ENCODE data around the gene OR4E1.
"Not testable (repeated sequence)": the region's sequence is repeated elsewhere in the genome, so short reads cannot be mapped to it uniquely, and the experiment has no call there.

The OR4E1 gene

GRCh38 chr14:21697662-21698061, 24.0 kb upstream of the OR4E1 start:
- H3K36me3 ChIP-seq (ENCODE audit: control insufficient read depth, low read depth, low read length); H3K27ac ChIP-seq (ENCODE audit: low read length); H3K27me3 ChIP-seq (ENCODE audit: control insufficient read depth, insufficient read depth, low read length); H3K9me3 ChIP-seq (ENCODE audit: control insufficient read depth, low read depth, low read length); H3K4me3 ChIP-seq (ENCODE audit: low read length); H3K4me1 ChIP-seq (ENCODE audit: control insufficient read depth, low read depth, low read length); H3K9ac ChIP-seq (ENCODE audit: low read length): not testable (repeated sequence)

- H3K4me1 ChIP-seq (ENCODE audit: control insufficient read depth, low read depth, low read length): no peaks in the 10 kb centered on the region
- no peaks in the 10 kb centered on the region for H3K9me3 ChIP-seq (ENCODE audit: control insufficient read depth, low read depth, low read length)
- no peak overlapping the region for H3K4me3 ChIP-seq (ENCODE audit: low read length)
- H3K9ac ChIP-seq (ENCODE audit: low read length): no peak overlapping the region
- no peaks in the 10 kb centered on the region for H3K27me3 ChIP-seq (ENCODE audit: control insufficient read depth, insufficient read depth, low read length)
- H3K27ac ChIP-seq (ENCODE audit: low read length): no peak overlapping the region
- H3K36me3 ChIP-seq (ENCODE audit: control insufficient read depth, low read depth, low read length): no peaks in the 10 kb centered on the region
Measured at GRCh38 chr14:21694425-21694824, 20.8 kb upstream of the OR4E1 start.

- Histone ChIP-seq H3K9me3 (ENCODE audit: control insufficient read depth, low read depth, low read length) (no peaks in the 10 kb centered on the region), H3K27ac (ENCODE audit: low read length) (no peak overlapping the region), H3K9ac (ENCODE audit: low read length) (no peak overlapping the region), H3K4me1 (ENCODE audit: control insufficient read depth, low read depth, low read length) (no peaks in the 10 kb centered on the region), H3K4me3 (ENCODE audit: low read length) (no peak overlapping the region), H3K27me3 (ENCODE audit: control insufficient read depth, insufficient read depth, low read length) (no peaks in the 10 kb centered on the region), H3K36me3 (ENCODE audit: control insufficient read depth, low read depth, low read length) (no peaks in the 10 kb centered on the region)
Measured at GRCh38 chr14:21686468-21686867, 12.8 kb upstream of the OR4E1 start.

DNA sequence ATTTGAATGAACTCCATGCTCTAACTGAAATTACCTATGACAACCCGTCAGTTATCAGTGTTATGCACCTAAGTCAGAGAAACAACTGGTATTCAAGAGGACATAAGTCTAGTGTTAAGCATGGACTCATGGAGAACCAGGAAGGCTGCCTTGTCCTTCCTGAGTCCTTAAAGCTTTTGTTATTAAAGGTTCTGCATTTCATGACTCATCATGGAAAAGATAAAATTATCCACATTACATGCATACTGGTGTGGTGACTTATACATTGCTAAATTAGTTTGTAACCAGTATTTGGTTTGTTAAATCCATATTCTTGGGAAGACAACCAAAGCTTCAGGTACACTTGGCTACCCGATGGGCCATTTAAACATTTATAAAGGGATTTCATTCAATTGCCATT, 6.5 kb upstream of the OR4E1 start:
- Histone ChIP-seq H3K27me3 (ENCODE audit: control insufficient read depth, insufficient read depth, low read length) (no peaks in the 10 kb centered on the region), H3K9ac (ENCODE audit: low read length) (no peak overlapping the region), H3K4me1 (ENCODE audit: control insufficient read depth, low read depth, low read length) (no peaks in the 10 kb centered on the region), H3K27ac (ENCODE audit: low read length) (no peak overlapping the region), H3K9me3 (ENCODE audit: control insufficient read depth, low read depth, low read length) (no peaks in the 10 kb centered on the region), H3K36me3 (ENCODE audit: control insufficient read depth, low read depth, low read length) (no peaks in the 10 kb centered on the region), H3K4me3 (ENCODE audit: low read length) (no peak overlapping the region)

GRCh38 chr14:21675566-21675965, 1.9 kb upstream of the OR4E1 start:
- H3K27me3 ChIP-seq (ENCODE audit: control insufficient read depth, insufficient read depth, low read length): no peaks in the 10 kb centered on the region
- H3K4me1 ChIP-seq (ENCODE audit: control insufficient read depth, low read depth, low read length): no peaks in the 10 kb centered on the region

DNA sequence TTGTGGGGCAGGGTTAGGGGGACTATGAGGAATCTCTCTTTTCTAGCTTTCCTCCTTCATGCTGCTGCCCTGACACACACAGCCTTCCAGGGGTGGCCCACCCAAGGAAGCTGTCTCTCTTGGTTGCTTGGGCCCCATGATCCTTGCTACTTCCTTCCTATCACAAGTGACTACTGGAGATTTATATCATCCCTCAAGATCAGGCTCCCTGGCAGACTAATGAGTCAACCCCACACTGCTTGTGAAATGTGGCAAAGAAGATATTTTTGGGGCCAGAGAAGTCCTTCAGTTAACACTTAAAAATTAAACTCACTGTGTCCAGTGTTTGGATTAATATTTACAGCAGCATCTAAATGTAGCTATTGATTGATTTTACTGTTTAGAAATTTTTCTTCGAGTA, 1.5 kb downstream of the OR4E1 start:
- Histone ChIP-seq H3K4me3 (ENCODE audit: low read length) (no peak overlapping the region), H3K4me1 (ENCODE audit: control insufficient read depth, low read depth, low read length) (no peaks in the 10 kb centered on the region), H3K9me3 (ENCODE audit: control insufficient read depth, low read depth, low read length) (no peaks in the 10 kb centered on the region), H3K36me3 (ENCODE audit: control insufficient read depth, low read depth, low read length) (no peaks in the 10 kb centered on the region), H3K27ac (ENCODE audit: low read length) (no peak overlapping the region), H3K27me3 (ENCODE audit: control insufficient read depth, insufficient read depth, low read length) (no peaks in the 10 kb centered on the region), H3K9ac (ENCODE audit: low read length) (no peak overlapping the region)

More at GRCh38 chr14:21675566-21675965, 1.9 kb upstream of the OR4E1 start:
- Histone ChIP-seq H3K9ac (ENCODE audit: low read length) (no peak overlapping the region), H3K36me3 (ENCODE audit: control insufficient read depth, low read depth, low read length) (no peaks in the 10 kb centered on the region), H3K9me3 (ENCODE audit: control insufficient read depth, low read depth, low read length) (no peaks in the 10 kb centered on the region), H3K27ac (ENCODE audit: low read length) (no peak overlapping the region), H3K4me3 (ENCODE audit: low read length) (no peak overlapping the region)

GRCh38 chr14:21671371-21671770, 2.2 kb downstream of the OR4E1 start:
- Histone ChIP-seq H3K4me3 (ENCODE audit: low read length) (no peak overlapping the region), H3K9ac (ENCODE audit: low read length) (no peak overlapping the region), H3K27me3 (ENCODE audit: control insufficient read depth, insufficient read depth, low read length) (no peaks in the 10 kb centered on the region)

GRCh38 chr14:21669284-21669683, 4.3 kb downstream of the OR4E1 start:
- no peak overlapping the region for H3K9ac ChIP-seq (ENCODE audit: low read length)
- no peak overlapping the region for H3K4me3 ChIP-seq (ENCODE audit: low read length)
- H3K9me3 ChIP-seq (ENCODE audit: control insufficient read depth, low read depth, low read length): no peaks in the 10 kb centered on the region
- no peaks in the 10 kb centered on the region for H3K36me3 ChIP-seq (ENCODE audit: control insufficient read depth, low read depth, low read length)
- no peaks in the 10 kb centered on the region for H3K4me1 ChIP-seq (ENCODE audit: control insufficient read depth, low read depth, low read length)
- no peaks in the 10 kb centered on the region for H3K27me3 ChIP-seq (ENCODE audit: control insufficient read depth, insufficient read depth, low read length)
- no peak overlapping the region for H3K27ac ChIP-seq (ENCODE audit: low read length)

More at GRCh38 chr14:21671371-21671770, 2.2 kb downstream of the OR4E1 start:
- no peaks in the 10 kb centered on the region for H3K36me3 ChIP-seq (ENCODE audit: control insufficient read depth, low read depth, low read length)
- H3K9me3 ChIP-seq (ENCODE audit: control insufficient read depth, low read depth, low read length): no peaks in the 10 kb centered on the region
- no peaks in the 10 kb centered on the region for H3K4me1 ChIP-seq (ENCODE audit: control insufficient read depth, low read depth, low read length)
- no peak overlapping the region for H3K27ac ChIP-seq (ENCODE audit: low read length)

DNA sequence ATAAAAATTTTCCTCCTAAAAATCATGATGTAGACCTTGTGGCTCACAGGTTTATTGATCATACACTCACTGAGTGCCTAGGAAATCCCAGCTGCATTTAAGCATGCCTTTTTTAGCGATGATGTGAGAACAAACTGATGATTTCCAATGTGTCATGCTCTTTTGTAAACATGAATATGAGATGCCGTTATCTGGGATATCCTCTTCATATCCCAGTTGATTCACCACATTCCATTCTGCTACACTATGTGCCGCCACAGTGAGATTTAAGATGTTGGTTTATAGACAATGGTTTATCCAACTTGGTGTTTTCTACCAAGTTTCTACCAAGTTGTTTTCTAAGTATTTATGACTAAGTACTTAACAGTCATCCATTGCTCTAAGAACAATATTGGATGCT, 5.2 kb downstream of the OR4E1 start:
- Histone ChIP-seq H3K4me3 (ENCODE audit: low read length) (no peak overlapping the region), H3K36me3 (ENCODE audit: control insufficient read depth, low read depth, low read length) (no peaks in the 10 kb centered on the region), H3K27me3 (ENCODE audit: control insufficient read depth, insufficient read depth, low read length) (no peaks in the 10 kb centered on the region), H3K27ac (ENCODE audit: low read length) (no peak overlapping the region), H3K9me3 (ENCODE audit: control insufficient read depth, low read depth, low read length) (no peaks in the 10 kb centered on the region), H3K9ac (ENCODE audit: low read length) (no peak overlapping the region), H3K4me1 (ENCODE audit: control insufficient read depth, low read depth, low read length) (no peaks in the 10 kb centered on the region)

- no peaks in the 10 kb centered on the region for H3K9me3 ChIP-seq (ENCODE audit: control insufficient read depth, low read depth, low read length)
- no peak overlapping the region for H3K27ac ChIP-seq (ENCODE audit: low read length)
- H3K4me3 ChIP-seq (ENCODE audit: low read length): no peak overlapping the region
- no peak overlapping the region for H3K9ac ChIP-seq (ENCODE audit: low read length)
- H3K27me3 ChIP-seq (ENCODE audit: control insufficient read depth, insufficient read depth, low read length): no peaks in the 10 kb centered on the region
- peaks cover 6% of the 10 kb centered on the region for H3K4me1 ChIP-seq (ENCODE audit: control insufficient read depth, low read depth, low read length)
- no peaks in the 10 kb centered on the region for H3K36me3 ChIP-seq (ENCODE audit: control insufficient read depth, low read depth, low read length)
Measured at GRCh38 chr14:21656980-21657379, 16.6 kb downstream of the OR4E1 start.

- H3K36me3 ChIP-seq (ENCODE audit: control insufficient read depth, low read depth, low read length): no peaks in the 10 kb centered on the region
- H3K4me3 ChIP-seq (ENCODE audit: low read length): no peak overlapping the region
- H3K4me1 ChIP-seq (ENCODE audit: control insufficient read depth, low read depth, low read length): peaks cover 8% of the 10 kb centered on the region
- H3K9me3 ChIP-seq (ENCODE audit: control insufficient read depth, low read depth, low read length): no peaks in the 10 kb centered on the region
- no peak overlapping the region for H3K27ac ChIP-seq (ENCODE audit: low read length)
- H3K27me3 ChIP-seq (ENCODE audit: control insufficient read depth, insufficient read depth, low read length): no peaks in the 10 kb centered on the region
- no peak overlapping the region for H3K9ac ChIP-seq (ENCODE audit: low read length)
Measured at GRCh38 chr14:21654215-21654614, 19.4 kb downstream of the OR4E1 start.

GRCh38 chr14:21653331-21653885, 20.2 kb downstream of the OR4E1 start, which contains the start of gene OR4E2:
OR4E2 (plus strand) TSS chr14:21653835; CDS start chr14:21665083, 11,248 bp downstream.
- H3K27ac ChIP-seq (ENCODE audit: low read length): no peak within 1 kb of the TSS

More at GRCh38 chr14:21653331-21653885, 20.2 kb downstream of the OR4E1 start, which contains the start of gene OR4E2:
- H3K27me3 ChIP-seq (ENCODE audit: control insufficient read depth, insufficient read depth, low read length): no peaks in the 10 kb centered on the region
- H3K9me3 ChIP-seq (ENCODE audit: control insufficient read depth, low read depth, low read length): no peaks in the 10 kb centered on the region
- no peak within 1 kb of the TSS for H3K4me3 ChIP-seq (ENCODE audit: low read length)
- no peaks in the 10 kb centered on the region for H3K36me3 ChIP-seq (ENCODE audit: control insufficient read depth, low read depth, low read length)
- no peak within 1 kb of the TSS for H3K9ac ChIP-seq (ENCODE audit: low read length)
- H3K4me1 ChIP-seq (ENCODE audit: control insufficient read depth, low read depth, low read length): peaks cover 8% of the 10 kb centered on the region
